Mesendoderm (in vitro differentiated cells): ENCODE results near the gene UNC79.

Experiments
- DNase-seq: peaks from one replicate; pipeline ENCODE4 v3.0.0; 2013
- H2AK5ac ChIP-seq: 2 replicates; pipeline ENCODE4 v1.6.1; 2013; ENCODE audit warnings: low read length, inconsistent platforms
- H2BK120ac ChIP-seq: 2 replicates; pipeline ENCODE4 v1.6.1; 2013; ENCODE audit warnings: low read depth, mild to moderate bottlenecking, low read length, moderate library complexity, mixed read lengths
- H2BK15ac ChIP-seq: replicated peaks from 2 replicates; pipeline ENCODE4 v1.6.1; 2013; ENCODE audit warnings: low read depth, mild to moderate bottlenecking, moderate library complexity
- H2BK5ac ChIP-seq: 2 replicates; pipeline ENCODE4 v1.6.1; 2013; ENCODE audit warnings: low read length, inconsistent platforms
- H3K18ac ChIP-seq: 2 replicates; pipeline ENCODE4 v1.6.1; 2013; ENCODE audit warnings: mild to moderate bottlenecking, low read length, mixed read lengths
- H3K23ac ChIP-seq: one replicate; pipeline ENCODE4 v1.6.1; 2013; ENCODE audit warnings: low read length
- H3K27ac ChIP-seq: 2 replicates; pipeline ENCODE4 v1.5.1; 2013; ENCODE audit warnings: low read depth, mild to moderate bottlenecking, inconsistent platforms, low read length, moderate library complexity
- H3K27me3 ChIP-seq: 2 replicates; pipeline ENCODE4 v1.6.1; 2013; ENCODE audit warnings: low read length, control low read depth, mild to moderate bottlenecking, inconsistent platforms; ENCODE audit not compliant: insufficient read depth, poor library complexity
- H3K36me3 ChIP-seq: 2 replicates; pipeline ENCODE4 v1.6.1; 2013; ENCODE audit warnings: low read length, inconsistent platforms; ENCODE audit not compliant: control insufficient read depth, insufficient read depth
- H3K4ac ChIP-seq: one replicate; pipeline ENCODE4 v1.6.1; 2013; ENCODE audit warnings: low read depth, mild to moderate bottlenecking, low read length, moderate library complexity
- H3K4me1 ChIP-seq: 2 replicates; pipeline ENCODE4 v1.6.1; 2013; ENCODE audit warnings: low read depth, low read length, inconsistent platforms; ENCODE audit not compliant: control insufficient read depth
- H3K4me2 ChIP-seq: 2 replicates; pipeline ENCODE4 v1.6.1; 2013; ENCODE audit warnings: low read length
- H3K4me3 ChIP-seq: 2 replicates; pipeline ENCODE4 v1.5.1; 2013; ENCODE audit warnings: mild to moderate bottlenecking, low read length
- H3K56ac ChIP-seq: one replicate; pipeline ENCODE4 v1.6.1; 2013; ENCODE audit warnings: low read length
- H3K79me1 ChIP-seq: 2 replicates; pipeline ENCODE4 v1.6.1; 2013; ENCODE audit warnings: low read length, inconsistent platforms
- H3K79me2 ChIP-seq: 2 replicates; pipeline ENCODE4 v1.6.1; 2013; ENCODE audit warnings: mild to moderate bottlenecking, low read length; ENCODE audit not compliant: control insufficient read depth, insufficient read depth
- H3K9ac ChIP-seq: 2 replicates; pipeline ENCODE4 v1.6.1; 2013; ENCODE audit warnings: low read length, inconsistent platforms
- H4K5ac ChIP-seq: one replicate; pipeline ENCODE4 v1.6.1; 2013; ENCODE audit warnings: low read length
- H4K8ac ChIP-seq: one replicate; pipeline ENCODE4 v1.6.1; 2013; ENCODE audit warnings: low read depth, mild to moderate bottlenecking, control low read depth, low read length, moderate library complexity
- WGBS: extraction: QIAGEN DNeasy Blood & Tissue Kit; methylation state at CpG from one replicate; pipeline ENCODE4 v1.1.7; 2013; ENCODE audit warnings: low lambda C conversion rate, missing lambda C conversion rate; ENCODE audit not compliant: insufficient coverage; ENCODE audit errors: extremely low coverage; 5-methylcytosine and 5-hydroxymethylcytosine counted together

The UNC79 gene

GRCh38 chr14:93691042-93691780, 260.5 kb downstream of the UNC79 start:
- Histone ChIP-seq H4K8ac (no peak overlapping the region), H3K23ac (no peak overlapping the region), H3K27me3 (no peaks in the 10 kb centered on the region), H2BK15ac (no peak overlapping the region), H3K56ac (peak overlapping the region; percentile 27), H3K18ac (no peak overlapping the region), H3K27ac (no peak overlapping the region), H3K4me1 (peaks cover 14% of the 10 kb centered on the region), H2BK120ac (no peak overlapping the region), H2BK5ac (no peak overlapping the region), H3K4ac (peak overlapping the region; percentile 37), H3K36me3 (no peaks in the 10 kb centered on the region), H3K79me2 (no peaks in the 10 kb centered on the region), H3K4me2 (no peak overlapping the region), H3K79me1 (no peaks in the 10 kb centered on the region), H4K5ac (no peak overlapping the region), H3K4me3 (no peak overlapping the region), H2AK5ac (no peak overlapping the region), H3K9ac (no peak overlapping the region)
- no CpG with 5 or more reads among the region's 16 CpGs for WGBS
- peak; percentile 65 for DNase-seq

GRCh38 chr14:93693914-93694313, 263.2 kb downstream of the UNC79 start:
- peak; percentile 34 for DNase-seq
- no peaks in the 10 kb centered on the region for H3K36me3 ChIP-seq
- H3K56ac ChIP-seq = no peak overlapping the region
- no peaks in the 10 kb centered on the region for H3K27me3 ChIP-seq
- H2BK5ac ChIP-seq = no peak overlapping the region
- H3K18ac ChIP-seq = no peak overlapping the region
- WGBS = no CpG with 5 or more reads among the region's 6 CpGs
- H3K79me1 ChIP-seq = no peaks in the 10 kb centered on the region
- H2BK120ac ChIP-seq = no peak overlapping the region
- H3K23ac ChIP-seq = no peak overlapping the region
- H3K27ac ChIP-seq = no peak overlapping the region
- no peak overlapping the region for H3K4ac ChIP-seq
- H3K79me2 ChIP-seq = no peaks in the 10 kb centered on the region
- no peak overlapping the region for H2BK15ac ChIP-seq
- H4K5ac ChIP-seq = no peak overlapping the region
- no peak overlapping the region for H4K8ac ChIP-seq
- no peak overlapping the region for H3K9ac ChIP-seq
- H3K4me3 ChIP-seq = no peak overlapping the region
- no peak overlapping the region for H3K4me2 ChIP-seq
- H3K4me1 ChIP-seq = peaks cover 5% of the 10 kb centered on the region
- H2AK5ac ChIP-seq = no peak overlapping the region

DNA sequence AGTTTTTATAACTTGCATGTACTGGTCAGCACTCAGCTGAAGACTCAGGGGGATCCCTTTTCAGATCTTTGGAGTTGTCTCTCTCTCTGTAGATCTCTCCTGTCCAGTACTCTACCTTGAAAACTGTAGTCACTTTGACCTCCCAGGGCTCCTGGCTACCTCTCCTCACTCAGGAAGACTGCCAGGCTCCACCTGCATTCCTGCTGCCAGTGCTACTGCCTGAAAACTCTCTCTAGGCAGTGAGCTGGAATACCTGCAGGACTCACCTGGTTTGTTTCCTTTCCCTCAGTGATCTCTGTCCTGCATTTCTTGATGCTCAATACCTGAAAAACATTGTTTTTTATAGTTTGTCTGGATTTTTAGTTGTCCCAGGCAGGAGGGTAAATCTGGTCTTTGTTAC, 270.2 kb downstream of the UNC79 start:
- Histone ChIP-seq H3K4me3 (no peak overlapping the region), H2AK5ac (no peak overlapping the region), H3K79me2 (no peaks in the 10 kb centered on the region), H4K8ac (no peak overlapping the region), H2BK120ac (no peak overlapping the region), H3K27me3 (no peaks in the 10 kb centered on the region), H3K4me2 (no peak overlapping the region), H2BK5ac (no peak overlapping the region), H3K4ac (no peak overlapping the region), H2BK15ac (no peak overlapping the region), H3K9ac (no peak overlapping the region), H3K23ac (no peak overlapping the region), H4K5ac (no peak overlapping the region), H3K79me1 (no peaks in the 10 kb centered on the region), H3K56ac (no peak overlapping the region), H3K4me1 (no peaks in the 10 kb centered on the region), H3K27ac (no peak overlapping the region), H3K18ac (no peak overlapping the region), H3K36me3 (no peaks in the 10 kb centered on the region)
- no peak for DNase-seq

DNA sequence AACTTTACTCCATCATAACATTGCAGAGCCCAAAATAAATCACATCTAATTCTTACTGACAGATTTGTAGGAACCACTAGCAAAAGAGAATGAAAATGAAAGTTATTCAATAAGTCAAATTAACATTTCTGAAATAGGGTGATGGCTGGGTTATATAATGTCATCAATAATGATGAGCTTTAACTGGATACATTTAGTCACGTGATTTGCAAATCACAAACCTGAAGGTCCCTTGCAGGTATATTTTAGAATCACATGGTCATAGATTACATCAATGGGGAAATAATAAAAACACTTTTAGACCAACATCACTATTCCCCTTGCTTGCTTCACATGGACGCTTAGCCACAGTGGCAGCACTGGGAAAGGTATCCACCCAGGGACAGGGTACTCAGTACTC, 270.8 kb downstream of the UNC79 start:
- no peak overlapping the region for H2BK5ac ChIP-seq
- no peak overlapping the region for H3K9ac ChIP-seq
- no peak overlapping the region for H4K5ac ChIP-seq
- no peak overlapping the region for H4K8ac ChIP-seq
- H2BK15ac ChIP-seq = no peak overlapping the region
- no peaks in the 10 kb centered on the region for H3K79me1 ChIP-seq
- no CpG with 5 or more reads among the region's 2 CpGs for WGBS
- no peaks in the 10 kb centered on the region for H3K36me3 ChIP-seq
- no peak overlapping the region for H3K4ac ChIP-seq
- no peaks in the 10 kb centered on the region for H3K79me2 ChIP-seq
- no peak overlapping the region for H3K4me2 ChIP-seq
- H2AK5ac ChIP-seq = no peak overlapping the region
- H3K27me3 ChIP-seq = no peaks in the 10 kb centered on the region
- H3K18ac ChIP-seq = no peak overlapping the region
- H3K56ac ChIP-seq = no peak overlapping the region
- H3K27ac ChIP-seq = no peak overlapping the region
- H3K4me1 ChIP-seq = no peaks in the 10 kb centered on the region
- no peak for DNase-seq
- H3K4me3 ChIP-seq = no peak overlapping the region
- no peak overlapping the region for H2BK120ac ChIP-seq
- H3K23ac ChIP-seq = no peak overlapping the region

- no peak overlapping the region for H2BK15ac ChIP-seq
- H3K23ac ChIP-seq = no peak overlapping the region
- no peaks in the 10 kb centered on the region for H3K79me2 ChIP-seq
- H3K27ac ChIP-seq = no peak overlapping the region
- H3K18ac ChIP-seq = no peak overlapping the region
- H3K4me3 ChIP-seq = no peak overlapping the region
- H3K4me1 ChIP-seq = no peaks in the 10 kb centered on the region
- no peak overlapping the region for H3K9ac ChIP-seq
- no peak overlapping the region for H2BK120ac ChIP-seq
- H3K79me1 ChIP-seq = no peaks in the 10 kb centered on the region
- WGBS = no CpG with 5 or more reads among the region's 6 CpGs
- H3K27me3 ChIP-seq = no peaks in the 10 kb centered on the region
- no peak overlapping the region for H2BK5ac ChIP-seq
- H4K8ac ChIP-seq = no peak overlapping the region
- H2AK5ac ChIP-seq = no peak overlapping the region
- H3K4me2 ChIP-seq = no peak overlapping the region
- no peaks in the 10 kb centered on the region for H3K36me3 ChIP-seq
- H3K4ac ChIP-seq = no peak overlapping the region
- H3K56ac ChIP-seq = no peak overlapping the region
- DNase-seq = peak; percentile 57
- H4K5ac ChIP-seq = no peak overlapping the region
These were observed 272.2 kb downstream of the UNC79 start for GRCh38 chr14:93702946-93703345.

GRCh38 chr14:93703941-93704340, 273.2 kb downstream of the UNC79 start:
- Histone ChIP-seq H3K79me1 (no peaks in the 10 kb centered on the region), H3K27me3 (no peaks in the 10 kb centered on the region), H3K23ac (no peak overlapping the region), H3K4me1 (no peaks in the 10 kb centered on the region), H3K9ac (no peak overlapping the region), H2BK5ac (no peak overlapping the region), H3K4me2 (no peak overlapping the region), H4K8ac (no peak overlapping the region), H3K27ac (no peak overlapping the region), H3K56ac (no peak overlapping the region), H4K5ac (no peak overlapping the region), H3K4me3 (no peak overlapping the region), H2BK120ac (no peak overlapping the region), H3K36me3 (no peaks in the 10 kb centered on the region), H3K18ac (no peak overlapping the region), H2AK5ac (no peak overlapping the region), H3K4ac (no peak overlapping the region), H2BK15ac (no peak overlapping the region), H3K79me2 (no peaks in the 10 kb centered on the region)
- no CpG with 5 or more reads among the region's 6 CpGs for WGBS
- DNase-seq = no peak
